ENCODE results near the gene BRIP1.
"Not testable (repeated sequence)": the region's sequence is repeated elsewhere in the genome, so short reads cannot be mapped to it uniquely, and the experiment has no call there.

BRIP1 gene

GRCh38 chr17:61878520-61878919, 15.2 kb upstream of the BRIP1 start:
- Mint-ChIP-seq H3K4me1 (ENCODE audit: low read depth) (no peaks in the 10 kb centered on the region), H3K27ac (no peak overlapping the region), H3K27me3 (no peaks in the 10 kb centered on the region), H3K36me3 (ENCODE audit: low read depth) (peaks cover 81% of the 10 kb centered on the region), H3K9me3 (no peaks in the 10 kb centered on the region), H3K4me3 (no peak overlapping the region)
- intact Hi-C loops (cut with micrococcal nuclease) = no loop called here

- Mint-ChIP-seq H3K27ac (no peak overlapping the region), H3K27me3 (no peaks in the 10 kb centered on the region), H3K4me3 (no peak overlapping the region), H3K36me3 (ENCODE audit: low read depth) (peaks cover 75% of the 10 kb centered on the region), H3K9me3 (no peaks in the 10 kb centered on the region), H3K4me1 (ENCODE audit: low read depth) (no peaks in the 10 kb centered on the region)
- intact Hi-C loops (cut with micrococcal nuclease) = no loop called here
Measured at GRCh38 chr17:61877837-61878236, 14.5 kb upstream of the BRIP1 start.

- no peaks in the 10 kb centered on the region for H3K27me3 Mint-ChIP-seq
- H3K4me1 Mint-ChIP-seq (ENCODE audit: low read depth) = no peaks in the 10 kb centered on the region
- intact Hi-C loops (cut with micrococcal nuclease) = no loop called here
- H3K4me3 Mint-ChIP-seq = no peak overlapping the region
- H3K36me3 Mint-ChIP-seq (ENCODE audit: low read depth) = peaks cover 67% of the 10 kb centered on the region
- H3K9me3 Mint-ChIP-seq = no peaks in the 10 kb centered on the region
- no peak overlapping the region for H3K27ac Mint-ChIP-seq
Measured at GRCh38 chr17:61875804-61876203, 12.5 kb upstream of the BRIP1 start.

- H3K4me3 Mint-ChIP-seq = no peak overlapping the region
- H3K9me3 Mint-ChIP-seq = no peaks in the 10 kb centered on the region
- peaks cover 67% of the 10 kb centered on the region for H3K36me3 Mint-ChIP-seq (ENCODE audit: low read depth)
- H3K27me3 Mint-ChIP-seq = no peaks in the 10 kb centered on the region
- intact Hi-C loops (cut with micrococcal nuclease) = no loop called here
- H3K27ac Mint-ChIP-seq = no peak overlapping the region
- H3K4me1 Mint-ChIP-seq (ENCODE audit: low read depth) = no peaks in the 10 kb centered on the region
Measured at GRCh38 chr17:61875285-61875684, 12.0 kb upstream of the BRIP1 start.

GRCh38 chr17:61874075-61874474, 10.7 kb upstream of the BRIP1 start:
- no peaks in the 10 kb centered on the region for H3K9me3 Mint-ChIP-seq
- intact Hi-C loops (cut with micrococcal nuclease) = no loop called here
- peaks cover 67% of the 10 kb centered on the region for H3K36me3 Mint-ChIP-seq (ENCODE audit: low read depth)
- H3K27ac Mint-ChIP-seq = no peak overlapping the region
- H3K4me1 Mint-ChIP-seq (ENCODE audit: low read depth) = no peaks in the 10 kb centered on the region
- no peaks in the 10 kb centered on the region for H3K27me3 Mint-ChIP-seq
- no peak overlapping the region for H3K4me3 Mint-ChIP-seq

- Mint-ChIP-seq H3K27me3 (no peaks in the 10 kb centered on the region), H3K4me3 (no peak overlapping the region), H3K36me3 (ENCODE audit: low read depth) (peaks cover 56% of the 10 kb centered on the region), H3K4me1 (ENCODE audit: low read depth) (no peaks in the 10 kb centered on the region), H3K27ac (no peak overlapping the region), H3K9me3 (no peaks in the 10 kb centered on the region)
- intact Hi-C loops (cut with micrococcal nuclease) = no loop called here
Measured at GRCh38 chr17:61872099-61872498, 8.8 kb upstream of the BRIP1 start.

GRCh38 chr17:61869138-61869537, 5.8 kb upstream of the BRIP1 start:
- intact Hi-C loops (cut with micrococcal nuclease) = loop anchor here (10.0 kb wide), 1 partner anchor 196 kb away; the partner anchor contains the start of gene MED13
- no peaks in the 10 kb centered on the region for H3K27me3 Mint-ChIP-seq
- no peak overlapping the region for H3K27ac Mint-ChIP-seq
- no peaks in the 10 kb centered on the region for H3K4me1 Mint-ChIP-seq (ENCODE audit: low read depth)
- peaks cover 48% of the 10 kb centered on the region for H3K36me3 Mint-ChIP-seq (ENCODE audit: low read depth)
- no peak overlapping the region for H3K4me3 Mint-ChIP-seq
- H3K9me3 Mint-ChIP-seq = no peaks in the 10 kb centered on the region

GRCh38 chr17:61868074-61868473, 4.7 kb upstream of the BRIP1 start:
- H3K9me3 Mint-ChIP-seq = no peaks in the 10 kb centered on the region
- H3K27me3 Mint-ChIP-seq = no peaks in the 10 kb centered on the region
- intact Hi-C loops (cut with micrococcal nuclease) = loop anchor here (10.0 kb wide), 1 partner anchor 197 kb away; the partner anchor contains the start of gene MED13
- no peak overlapping the region for H3K4me3 Mint-ChIP-seq
- no peak overlapping the region for H3K27ac Mint-ChIP-seq
- H3K36me3 Mint-ChIP-seq (ENCODE audit: low read depth) = peaks cover 49% of the 10 kb centered on the region
- H3K4me1 Mint-ChIP-seq (ENCODE audit: low read depth) = peaks cover 2% of the 10 kb centered on the region

GRCh38 chr17:61867033-61867432, 3.7 kb upstream of the BRIP1 start:
- Mint-ChIP-seq H3K9me3 (no peaks in the 10 kb centered on the region), H3K4me3 (no peak overlapping the region), H3K27ac (no peak overlapping the region), H3K27me3 (no peaks in the 10 kb centered on the region), H3K4me1 (ENCODE audit: low read depth) (peaks cover 8% of the 10 kb centered on the region), H3K36me3 (ENCODE audit: low read depth) (peaks cover 51% of the 10 kb centered on the region)
- intact Hi-C loops (cut with micrococcal nuclease) = loop anchor here (10.0 kb wide), 1 partner anchor 198 kb away; the partner anchor contains the start of gene MED13

- H3K27ac Mint-ChIP-seq = peak overlapping the region; percentile 92
- intact Hi-C loops (cut with micrococcal nuclease) = loop anchor here (10.0 kb wide), 1 partner anchor 201 kb away; the partner anchor contains the start of gene MED13
- no peaks in the 10 kb centered on the region for H3K9me3 Mint-ChIP-seq
- H3K27me3 Mint-ChIP-seq = no peaks in the 10 kb centered on the region
- H3K4me1 Mint-ChIP-seq (ENCODE audit: low read depth) = peaks cover 16% of the 10 kb centered on the region
- H3K4me3 Mint-ChIP-seq = peak overlapping the region; percentile 97
- peaks cover 22% of the 10 kb centered on the region for H3K36me3 Mint-ChIP-seq (ENCODE audit: low read depth)
Measured at GRCh38 chr17:61863801-61864126, 436 bp upstream of the BRIP1 start.

- intact Hi-C loops (cut with micrococcal nuclease) = loop anchor here (10.0 kb wide), 1 partner anchor 203 kb away; the partner anchor contains the start of gene MED13
- Mint-ChIP-seq H3K4me1 (ENCODE audit: low read depth) (peaks cover 16% of the 10 kb centered on the region), H3K4me3 (no peak overlapping the region), H3K27ac (no peak overlapping the region), H3K9me3 (no peaks in the 10 kb centered on the region), H3K36me3 (ENCODE audit: low read depth) (peaks cover 21% of the 10 kb centered on the region), H3K27me3 (no peaks in the 10 kb centered on the region)
Measured at GRCh38 chr17:61862105-61862574, 1.2 kb downstream of the BRIP1 start.

- H3K36me3 Mint-ChIP-seq (ENCODE audit: low read depth) = peaks cover 10% of the 10 kb centered on the region
- H3K27me3 Mint-ChIP-seq, H3K27ac Mint-ChIP-seq, H3K9me3 Mint-ChIP-seq, H3K4me3 Mint-ChIP-seq: not testable (repeated sequence)
- H3K4me1 Mint-ChIP-seq (ENCODE audit: low read depth) = peaks cover 25% of the 10 kb centered on the region
- intact Hi-C loops (cut with micrococcal nuclease) = loop anchor here (10.0 kb wide), 1 partner anchor 204 kb away; the partner anchor contains the start of gene MED13
Measured at GRCh38 chr17:61860397-61860796, 2.9 kb downstream of the BRIP1 start.

- intact Hi-C loops (cut with micrococcal nuclease) = no loop called here
- peaks cover 9% of the 10 kb centered on the region for H3K4me1 Mint-ChIP-seq (ENCODE audit: low read depth)
- no peak overlapping the region for H3K4me3 Mint-ChIP-seq
- H3K27me3 Mint-ChIP-seq = no peaks in the 10 kb centered on the region
- H3K27ac Mint-ChIP-seq = no peak overlapping the region
- no peaks in the 10 kb centered on the region for H3K36me3 Mint-ChIP-seq (ENCODE audit: low read depth)
- H3K9me3 Mint-ChIP-seq = no peaks in the 10 kb centered on the region
Measured at GRCh38 chr17:61856035-61856434, 7.3 kb downstream of the BRIP1 start.

GRCh38 chr17:61852857-61853256, 10.5 kb downstream of the BRIP1 start:
- Mint-ChIP-seq H3K27me3 (no peaks in the 10 kb centered on the region), H3K9me3 (no peaks in the 10 kb centered on the region), H3K36me3 (ENCODE audit: low read depth) (no peaks in the 10 kb centered on the region), H3K4me1 (ENCODE audit: low read depth) (peaks cover 14% of the 10 kb centered on the region), H3K27ac (no peak overlapping the region), H3K4me3 (no peak overlapping the region)
- intact Hi-C loops (cut with micrococcal nuclease) = no loop called here

GRCh38 chr17:61849674-61850073, 13.7 kb downstream of the BRIP1 start:
- Mint-ChIP-seq H3K36me3 (ENCODE audit: low read depth) (no peaks in the 10 kb centered on the region), H3K27me3 (no peaks in the 10 kb centered on the region), H3K4me3 (no peak overlapping the region), H3K4me1 (ENCODE audit: low read depth) (peaks cover 4% of the 10 kb centered on the region), H3K27ac (no peak overlapping the region), H3K9me3 (no peaks in the 10 kb centered on the region)
- intact Hi-C loops (cut with micrococcal nuclease) = no loop called here
